GM19193 (cell line): ENCODE data around the gene MRPL53.

ENCODE experiments used
- POLR2A ChIP-seq: IDR thresholded peaks from 4 replicates; pipeline ENCODE4 v1.6.1; 2011; ENCODE audit not compliant: insufficient read depth, insufficient read length; ENCODE audit errors: extremely low read depth

The MRPL53 gene

GRCh38 chr2:74426181-74426758 is 46.2 kb downstream of the MRPL53 start:
- TF ChIP-seq POLR2A, result no peak

DNA sequence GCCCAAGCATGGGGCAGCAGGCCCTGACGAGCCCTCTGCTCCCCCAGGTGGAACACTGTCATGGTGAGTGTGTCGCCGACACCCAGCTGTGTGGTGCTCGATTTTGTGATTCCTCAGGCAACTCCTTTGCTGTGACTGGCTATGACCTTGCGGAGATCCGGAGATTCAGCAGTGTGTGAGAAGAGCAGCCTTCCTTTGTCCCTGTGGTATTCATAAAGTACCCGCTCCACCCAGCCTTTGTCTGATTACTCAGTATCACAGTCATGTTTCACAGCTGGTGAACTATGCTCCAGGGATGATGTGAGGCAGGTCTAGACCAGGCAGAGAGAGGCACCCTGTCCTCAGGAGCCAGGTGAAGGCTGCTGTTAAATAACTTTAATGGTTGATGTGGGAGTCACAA is 47.0 kb downstream of the MRPL53 start:
- no peak for TF ChIP-seq POLR2A

- TF ChIP-seq POLR2A, result no peak
Measured at GRCh38 chr2:74424995-74425406, 47.5 kb downstream of the MRPL53 start.

- TF ChIP-seq POLR2A, result no peak
Measured at GRCh38 chr2:74424139-74424992, 48.1 kb downstream of the MRPL53 start.

DNA sequence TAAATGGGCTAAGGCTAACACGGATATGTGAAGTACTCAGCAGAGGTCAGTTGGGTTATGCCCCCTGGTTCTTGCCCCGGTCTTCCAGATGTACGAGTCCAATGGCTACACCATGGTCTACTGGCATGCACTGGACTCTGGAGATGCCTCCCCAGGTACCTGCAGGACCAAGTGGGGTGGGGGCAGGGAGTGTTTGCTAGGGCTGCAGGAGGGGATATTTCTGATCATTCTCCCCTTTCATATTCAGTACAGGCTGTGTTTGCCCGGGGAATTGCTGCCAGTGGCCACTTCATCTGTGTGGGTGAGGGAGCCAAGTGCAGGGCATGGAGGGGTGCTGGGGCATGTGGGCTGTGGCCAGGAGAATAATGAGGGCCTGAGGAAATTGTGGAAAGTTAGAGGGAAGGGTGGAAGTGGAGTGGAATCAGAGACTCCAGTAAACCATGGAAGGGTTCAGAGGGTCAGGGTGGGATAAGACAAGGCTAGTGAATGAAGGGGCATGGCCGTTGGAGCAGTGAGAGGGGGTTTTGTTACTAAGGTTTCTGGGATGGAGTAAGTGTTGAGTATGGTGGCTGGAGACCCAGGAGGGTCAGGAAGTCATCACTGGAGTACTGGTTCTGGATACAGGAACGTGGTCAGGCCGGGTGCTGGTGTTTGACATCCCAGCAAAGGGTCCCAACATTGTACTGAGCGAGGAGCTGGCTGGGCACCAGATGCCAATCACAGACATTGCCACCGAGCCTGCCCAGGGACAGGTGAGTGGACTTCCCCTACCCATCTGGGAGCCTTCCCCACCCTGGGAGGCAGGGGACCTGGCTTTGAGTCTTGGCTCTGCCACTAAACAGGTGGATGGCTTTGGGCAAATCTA is 49.0 kb downstream of the MRPL53 start:
- no peak for TF ChIP-seq POLR2A
